GM12801 (cell line): ENCODE data around the gene BYSL.

Experiments
- CTCF ChIP-seq: IDR thresholded peaks from one replicate; pipeline ENCODE4 v1.5.1; 2011; ENCODE audit warnings: control low read depth; ENCODE audit not compliant: insufficient read length; ENCODE audit errors: extremely low read depth

BYSL gene

GRCh38 chr6:41965429-41966213, 44.3 kb downstream of the BYSL start:
- TF ChIP-seq CTCF: no peak

GRCh38 chr6:41966214-41966920, 45.1 kb downstream of the BYSL start:
- TF ChIP-seq CTCF: no peak

GRCh38 chr6:41966961-41967311, 45.6 kb downstream of the BYSL start:
- no peak for TF ChIP-seq CTCF

- TF ChIP-seq CTCF: no peak
Observed at GRCh38 chr6:41967312-41968287, 46.3 kb downstream of the BYSL start.

GRCh38 chr6:41970436-41970846, 49.1 kb downstream of the BYSL start:
- no peak for TF ChIP-seq CTCF

GRCh38 chr6:41972826-41973225, 51.5 kb downstream of the BYSL start:
- TF ChIP-seq CTCF: no peak
